ENCODE measurements around the gene CUL1. TPM values are rescaled to one million over a fixed set of nuclear protein-coding genes. Genes with fewer than 3 reads are reported as not detected.

The CUL1 gene
- total and polyA plus RNA-seq, 2 donors (not counting 3 experiments of a cell fraction or from before 2014, with no cell fraction given): 25.7 to 50.2 TPM

- intact Hi-C loops (cut with micrococcal nuclease): no loop called here
- Histone ChIP-seq H3K9me3 (replicated peaks; ENCODE audit: control insufficient read depth, insufficient read depth, low read length) (no peaks in the 10 kb centered on the region), H3K4me2 (ENCODE audit: insufficient read depth, low read length) (no peak overlapping the region), H3K79me2 (ENCODE audit: control insufficient read depth, insufficient read depth, low read length) (no peaks in the 10 kb centered on the region), H3K27me3 (ENCODE audit: control insufficient read depth in 2 of 2, insufficient read depth in 2 of 2, low read length in 2 of 2) (no peaks in the 10 kb centered on the region), H2AFZ (ENCODE audit: low read depth, low read length) (no peak overlapping the region), H3K9me1 (replicated peaks; ENCODE audit: control insufficient read depth, extremely low read depth, insufficient read depth, low read length) (no peaks in the 10 kb centered on the region), H3K9ac (replicated peaks; ENCODE audit: extremely low read depth, insufficient read depth, low read length) (no peak overlapping the region), H4K20me1 (replicated peaks; ENCODE audit: control insufficient read depth, extremely low read depth, insufficient read depth, low read length) (no peaks in the 10 kb centered on the region), H3K27ac (ENCODE audit: insufficient read depth, low read depth, low read length) (no peak overlapping the region), H3K4me1 (ENCODE audit: control insufficient read depth, extremely low read depth, insufficient read depth, low read length) (no peaks in the 10 kb centered on the region), H3K36me3 (ENCODE audit: control insufficient read depth in 2 of 2, extremely low read depth in 1 of 2, insufficient read depth in 2 of 2, low read length in 2 of 2) (no peaks in the 10 kb centered on the region), H3K4me3 (replicated peaks in 1 of 3; ENCODE audit: insufficient read depth in 1 of 3, low read depth in 1 of 3, low read length in 3 of 3) (no peak overlapping the region)
- BruUV-seq (replicated peaks): no TSS peak
- FAIRE-seq (no peak), DNase-seq (ENCODE audit: low read depth, low spot score) (no peak)
- POLR2A ChIA-PET: no interaction called here
- dilution Hi-C loops (cut with MboI; ENCODE audit: extremely low pct_ligation_motif_present, low sequenced_read_pairs): no loop called here
- TF ChIP-seq GATA2 (IDR thresholded peaks at IDR 0.05; ENCODE audit: insufficient read depth, insufficient read length, low read depth, low read length) (no peak), POLR2AphosphoS5 (IDR thresholded peaks at IDR 0.05; ENCODE audit: insufficient read depth, low read depth, low read length) (no peak), JUN (IDR thresholded peaks at IDR 0.05; ENCODE audit: borderline replicate concordance, insufficient read depth, insufficient read length, low read depth) (no peak), EZH2 (IDR thresholded peaks at IDR 0.05; ENCODE audit: borderline replicate concordance, low read depth, low read length, severe bottlenecking) (no peak), FOS (IDR thresholded peaks at IDR 0.05; ENCODE audit: borderline replicate concordance, insufficient read depth, low read length) (no peak), POLR2A (IDR thresholded peaks at IDR 0.05; ENCODE audit: low read depth, low read length) (no peak), MYC (IDR thresholded peaks at IDR 0.05; ENCODE audit: low read depth, low read length) (no peak)
- TF ChIP-seq, protein P1, sequence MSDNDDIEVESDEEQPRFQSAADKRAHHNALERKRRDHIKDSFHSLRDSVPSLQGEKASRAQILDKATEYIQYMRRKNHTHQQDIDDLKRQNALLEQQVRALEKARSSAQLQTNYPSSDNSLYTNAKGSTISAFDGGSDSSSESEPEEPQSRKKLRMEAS (IDR thresholded peaks at IDR 0.05; ENCODE audit: insufficient read depth, insufficient read length): no peak
- TF ChIP-seq, protein P2, sequence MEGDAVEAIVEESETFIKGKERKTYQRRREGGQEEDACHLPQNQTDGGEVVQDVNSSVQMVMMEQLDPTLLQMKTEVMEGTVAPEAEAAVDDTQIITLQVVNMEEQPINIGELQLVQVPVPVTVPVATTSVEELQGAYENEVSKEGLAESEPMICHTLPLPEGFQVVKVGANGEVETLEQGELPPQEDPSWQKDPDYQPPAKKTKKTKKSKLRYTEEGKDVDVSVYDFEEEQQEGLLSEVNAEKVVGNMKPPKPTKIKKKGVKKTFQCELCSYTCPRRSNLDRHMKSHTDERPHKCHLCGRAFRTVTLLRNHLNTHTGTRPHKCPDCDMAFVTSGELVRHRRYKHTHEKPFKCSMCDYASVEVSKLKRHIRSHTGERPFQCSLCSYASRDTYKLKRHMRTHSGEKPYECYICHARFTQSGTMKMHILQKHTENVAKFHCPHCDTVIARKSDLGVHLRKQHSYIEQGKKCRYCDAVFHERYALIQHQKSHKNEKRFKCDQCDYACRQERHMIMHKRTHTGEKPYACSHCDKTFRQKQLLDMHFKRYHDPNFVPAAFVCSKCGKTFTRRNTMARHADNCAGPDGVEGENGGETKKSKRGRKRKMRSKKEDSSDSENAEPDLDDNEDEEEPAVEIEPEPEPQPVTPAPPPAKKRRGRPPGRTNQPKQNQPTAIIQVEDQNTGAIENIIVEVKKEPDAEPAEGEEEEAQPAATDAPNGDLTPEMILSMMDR (IDR thresholded peaks at IDR 0.05; ENCODE audit: extremely low read depth in 1 of 2, insufficient read depth in 1 of 2, low read depth in 1 of 2, low read length in 2 of 2): no peak
- CTCF ChIA-PET: no interaction called here
Measured at GRCh38 chr7:148676291-148676690, 22.4 kb upstream of the CUL1 start.
